Lung (tissue), 12 donors: Measurements from ENCODE around the gene ZNF699. TPM values are rescaled to one million over a fixed set of nuclear protein-coding genes. Genes with fewer than 3 reads are reported as not detected.
A peak's percentile ranks its signal among the peaks of the same experiment; 100 is the strongest.

Experiments
- ATAC-seq: fragments of 200-7000 bp; cut with Tn5 transposase; one replicate; pipeline ENCODE4 v1.9.1; 2020; ENCODE audit warnings: moderate number of reproducible peaks; ENCODE audit not compliant: insufficient read depth, low FRiP score
- DNase-seq, 3 donors: peaks; one replicate each; pipeline ENCODE4 v3.0.0-alpha.2; 2013 to 2017
- H3K27ac ChIP-seq, 2 donors: one replicate each; pipeline ENCODE4 v1.5.1; 2013; ENCODE audit warnings: mild to moderate bottlenecking in 2 of 2, moderate library complexity in 2 of 2, control low read depth in 1 of 2, inconsistent platforms in 1 of 2, low read depth in 1 of 2, low read length in 1 of 2
- H3K27me3 ChIP-seq, 3 donors: one replicate each; pipeline ENCODE4 v1.5.1; 2013; ENCODE audit warnings: low read length in 2 of 3; ENCODE audit not compliant: control insufficient read depth in 3 of 3, insufficient read depth in 3 of 3
- H3K36me3 ChIP-seq, 4 donors: one replicate each; pipeline ENCODE4 v1.5.1; 2013; ENCODE audit warnings: low read length in 4 of 4, mild to moderate bottlenecking in 1 of 4, moderate library complexity in 1 of 4; ENCODE audit not compliant: control insufficient read depth in 4 of 4, insufficient read depth in 4 of 4
- H3K4me1 ChIP-seq, 5 donors: one replicate each; pipeline ENCODE4 v1.5.1; 2013; ENCODE audit warnings: low read length in 5 of 5, mild to moderate bottlenecking in 2 of 5, moderate library complexity in 1 of 5; ENCODE audit not compliant: control insufficient read depth in 5 of 5, insufficient read depth in 5 of 5
- H3K4me3 ChIP-seq: one replicate; pipeline ENCODE4 v1.5.1; 2013; ENCODE audit warnings: mild to moderate bottlenecking, control low read depth, moderate library complexity
- H3K9ac ChIP-seq, 2 donors: one replicate each; pipeline ENCODE4 v1.5.1; 2013; ENCODE audit warnings: low read length in 2 of 2, control low read depth in 1 of 2; ENCODE audit not compliant: insufficient read depth in 1 of 2
- H3K9me3 ChIP-seq, 4 donors: one replicate each; pipeline ENCODE4 v1.5.1; 2013; ENCODE audit warnings: low read length in 3 of 4, mild to moderate bottlenecking in 1 of 4, moderate library complexity in 1 of 4; ENCODE audit not compliant: control insufficient read depth in 4 of 4, insufficient read depth in 3 of 4
- CTCF ChIP-seq: IDR thresholded peaks from 2 replicates; pipeline ENCODE4 v1.5.1; 2012; ENCODE audit warnings: mild to moderate bottlenecking; ENCODE audit errors: control extremely low read depth, extremely low read depth
- WGBS, 2 donors: extraction: QIAGEN DNeasy Blood & Tissue Kit; methylation state at CpG; one replicate each; pipeline ENCODE4 v1.1.7; 2013; 5-methylcytosine and 5-hydroxymethylcytosine counted together
- polyA plus RNA-seq, 2 donors: library from polyadenylated mRNA; stranded (reverse); fragments of 200-250 nt; gene quantifications; one replicate each; pipeline ENCODE4 v1.2.1, GENCODE V29; 2013
- total RNA-seq, 2 donors: library from RNA; depleted of rRNA in 1 of 2; stranded (reverse); fragments of >200 nt in 1 of 2; gene quantifications; one replicate each; pipeline ENCODE4 v1.2.1, GENCODE V29; 2014 to 2021
- donor health status: control.
- donor health status: control.
- donor health status: Bipolar disorder and iron deficiency.
- donor health status: healthy.
- donor health status: DM: yes; HTN: yes; CAD: no.

ZNF699 gene
- total and polyA plus RNA-seq, 4 donors = 0.59 to 13.8 (median 5.9) TPM

- H3K9ac ChIP-seq = no peak overlapping the region
- H3K4me1 ChIP-seq = no peaks in the 10 kb centered on the region
- H3K27me3 ChIP-seq = no peaks in the 10 kb centered on the region
- H3K36me3 ChIP-seq = peaks cover 7 to 48% (median 32%) of the 10 kb centered on the region in 4 donors
- no peak overlapping the region for H3K4me3 ChIP-seq
- DNase-seq = no peak
- WGBS, 2 donors = 95 to 98% methylated on average over 2 of the region's 2 CpGs
- peaks cover 19 to 42% (median 39%) of the 10 kb centered on the region in 4 donors for H3K9me3 ChIP-seq
- no peak for ATAC-seq
- TF ChIP-seq CTCF = no peak
- no peak overlapping the region for H3K27ac ChIP-seq
Measured at GRCh38 chr19:9352505-9352904, 42.9 kb upstream of the ZNF699 start.

- peaks cover 2 to 47% (median 36%) of the 10 kb centered on the region in 4 donors for H3K36me3 ChIP-seq
- H3K9me3 ChIP-seq = peaks cover 24 to 56% (median 38%) of the 10 kb centered on the region in 4 donors
- no peak for TF ChIP-seq CTCF
- no peak for ATAC-seq
- no peak overlapping the region for H3K9ac ChIP-seq
- H3K4me1 ChIP-seq = no peaks in the 10 kb centered on the region
- H3K27ac ChIP-seq = peak overlapping the region in 1 of 2 donors; percentile 40
- DNase-seq = no peak
- 97% methylated on average over 22 of the region's 22 CpGs for WGBS, 2 donors
- H3K27me3 ChIP-seq = no peaks in the 10 kb centered on the region
- H3K4me3 ChIP-seq = no peak overlapping the region
Measured at GRCh38 chr19:9348671-9349070, 39.0 kb upstream of the ZNF699 start.

- Histone ChIP-seq H3K27me3 (no peaks in the 10 kb centered on the region), H3K4me3 (no peak overlapping the region), H3K36me3 (peaks cover 2 to 51% (median 39%) of the 10 kb centered on the region in 4 donors), H3K9ac (no peak overlapping the region), H3K9me3 (peaks cover 22 to 60% (median 41%) of the 10 kb centered on the region in 4 donors), H3K27ac (no peak overlapping the region), H3K4me1 (no peaks in the 10 kb centered on the region)
- DNase-seq (no peak), ATAC-seq (no peak)
- WGBS, 2 donors = 97 to 98% methylated on average over 3 of the region's 3 CpGs
- no peak for TF ChIP-seq CTCF
Measured at GRCh38 chr19:9348253-9348652, 38.6 kb upstream of the ZNF699 start.

- peaks cover 10 to 64% (median 56%) of the 10 kb centered on the region in 4 donors for H3K36me3 ChIP-seq
- no peaks in the 10 kb centered on the region for H3K4me1 ChIP-seq
- no peak overlapping the region for H3K4me3 ChIP-seq
- 95% methylated on average over 2 of the region's 2 CpGs for WGBS, 2 donors
- H3K27me3 ChIP-seq = no peaks in the 10 kb centered on the region
- H3K27ac ChIP-seq = no peak overlapping the region
- no peak for DNase-seq
- H3K9ac ChIP-seq = no peak overlapping the region
- no peak for ATAC-seq
- H3K9me3 ChIP-seq = peaks cover 23 to 75% (median 55%) of the 10 kb centered on the region in 4 donors
- TF ChIP-seq CTCF = no peak
Measured at GRCh38 chr19:9345005-9345404, 35.4 kb upstream of the ZNF699 start.
